ENCODE results near the gene UBTF. TPM values are rescaled to one million over a fixed set of nuclear protein-coding genes. Genes with fewer than 3 reads are reported as not detected.
A peak's percentile ranks its signal among the peaks of the same experiment; 100 is the strongest.

The UBTF gene, protein sequence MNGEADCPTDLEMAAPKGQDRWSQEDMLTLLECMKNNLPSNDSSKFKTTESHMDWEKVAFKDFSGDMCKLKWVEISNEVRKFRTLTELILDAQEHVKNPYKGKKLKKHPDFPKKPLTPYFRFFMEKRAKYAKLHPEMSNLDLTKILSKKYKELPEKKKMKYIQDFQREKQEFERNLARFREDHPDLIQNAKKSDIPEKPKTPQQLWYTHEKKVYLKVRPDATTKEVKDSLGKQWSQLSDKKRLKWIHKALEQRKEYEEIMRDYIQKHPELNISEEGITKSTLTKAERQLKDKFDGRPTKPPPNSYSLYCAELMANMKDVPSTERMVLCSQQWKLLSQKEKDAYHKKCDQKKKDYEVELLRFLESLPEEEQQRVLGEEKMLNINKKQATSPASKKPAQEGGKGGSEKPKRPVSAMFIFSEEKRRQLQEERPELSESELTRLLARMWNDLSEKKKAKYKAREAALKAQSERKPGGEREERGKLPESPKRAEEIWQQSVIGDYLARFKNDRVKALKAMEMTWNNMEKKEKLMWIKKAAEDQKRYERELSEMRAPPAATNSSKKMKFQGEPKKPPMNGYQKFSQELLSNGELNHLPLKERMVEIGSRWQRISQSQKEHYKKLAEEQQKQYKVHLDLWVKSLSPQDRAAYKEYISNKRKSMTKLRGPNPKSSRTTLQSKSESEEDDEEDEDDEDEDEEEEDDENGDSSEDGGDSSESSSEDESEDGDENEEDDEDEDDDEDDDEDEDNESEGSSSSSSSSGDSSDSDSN
- total RNA-seq, result 10 to 100 TPM; 50.1 to 65.1 (median 60.6) TPM

DNA sequence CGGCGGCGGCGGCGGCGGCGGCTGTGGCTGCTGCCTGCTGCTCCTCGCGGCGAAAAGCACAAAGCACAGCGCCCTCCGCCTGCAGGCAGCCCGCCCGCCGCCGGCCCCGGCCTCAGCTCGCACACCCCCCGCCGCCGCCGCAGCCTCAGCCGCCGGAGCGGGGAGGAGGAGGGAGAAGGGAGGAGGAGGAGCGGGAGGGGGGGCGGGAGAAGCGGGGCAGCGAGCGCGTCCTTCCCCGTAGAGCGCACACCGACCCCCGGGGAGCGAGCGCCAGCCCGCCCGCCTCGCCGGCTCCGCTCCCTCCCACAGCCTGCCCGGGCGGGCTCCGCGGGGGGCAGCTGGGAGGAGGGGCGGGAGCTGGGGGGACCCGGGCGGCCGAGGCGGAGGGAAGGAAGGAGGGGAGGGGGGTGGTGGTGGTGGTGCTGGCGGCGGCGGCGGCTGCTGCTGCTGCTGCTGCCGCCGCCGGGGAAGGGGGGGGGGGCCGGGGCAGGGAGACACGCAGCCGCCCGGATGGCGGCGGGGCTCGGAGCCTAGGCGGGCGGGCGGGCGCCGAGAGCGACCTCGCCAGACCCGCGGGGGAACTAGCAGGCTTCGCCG, at the start of gene UBTF:
Gene UBTF, minus strand, starts transcription at position 60 of the 597 bp plus-strand sequence. CDS start 1,446 bp downstream, outside the sequence.
- peak within 1 kb of the TSS; percentile 72 to 79 (median 73) for H3K4me3 ChIP-seq

DNA sequence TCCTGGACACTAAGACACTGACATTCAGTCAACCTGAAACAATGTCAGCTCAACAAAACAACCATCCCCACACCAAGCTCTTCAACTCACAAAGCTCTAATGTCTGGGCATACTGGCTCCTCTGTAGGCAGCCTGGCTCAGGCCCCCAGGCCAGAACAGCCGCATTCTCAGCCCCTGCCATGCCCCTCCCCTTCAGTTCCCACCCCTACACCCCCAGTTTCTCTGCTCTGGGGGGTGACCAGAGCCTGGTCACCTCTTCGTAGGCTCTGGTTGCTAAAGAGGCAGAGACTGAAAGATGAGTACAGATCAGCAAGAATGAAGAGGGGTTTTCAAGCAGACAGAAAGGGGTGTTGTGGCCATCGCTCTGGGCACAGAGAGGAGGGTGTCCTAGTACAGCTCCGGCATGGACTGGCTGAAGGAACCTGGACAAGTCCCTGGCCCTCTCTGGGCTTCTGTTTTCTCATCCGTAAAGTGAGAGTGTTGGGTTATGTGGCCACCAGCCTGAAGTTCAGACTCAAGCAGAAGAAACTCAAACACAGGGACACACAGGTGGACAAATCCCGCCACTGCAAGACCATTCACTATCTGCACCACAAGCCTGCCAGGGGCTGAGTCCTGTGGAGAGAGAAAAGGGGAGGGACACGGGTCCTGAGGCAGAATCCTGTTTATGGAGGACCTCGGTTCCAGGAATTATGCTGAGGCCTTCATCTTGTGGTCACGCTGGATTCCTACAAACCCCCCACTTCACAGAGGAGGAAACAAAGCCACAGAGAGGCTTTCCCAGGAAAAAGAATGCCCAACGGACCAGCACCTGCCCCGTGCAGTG, 49.4 kb upstream of the UBTF start:
- H3K4me3 ChIP-seq, result no peak overlapping the region
- TF ChIP-seq, protein P1, sequence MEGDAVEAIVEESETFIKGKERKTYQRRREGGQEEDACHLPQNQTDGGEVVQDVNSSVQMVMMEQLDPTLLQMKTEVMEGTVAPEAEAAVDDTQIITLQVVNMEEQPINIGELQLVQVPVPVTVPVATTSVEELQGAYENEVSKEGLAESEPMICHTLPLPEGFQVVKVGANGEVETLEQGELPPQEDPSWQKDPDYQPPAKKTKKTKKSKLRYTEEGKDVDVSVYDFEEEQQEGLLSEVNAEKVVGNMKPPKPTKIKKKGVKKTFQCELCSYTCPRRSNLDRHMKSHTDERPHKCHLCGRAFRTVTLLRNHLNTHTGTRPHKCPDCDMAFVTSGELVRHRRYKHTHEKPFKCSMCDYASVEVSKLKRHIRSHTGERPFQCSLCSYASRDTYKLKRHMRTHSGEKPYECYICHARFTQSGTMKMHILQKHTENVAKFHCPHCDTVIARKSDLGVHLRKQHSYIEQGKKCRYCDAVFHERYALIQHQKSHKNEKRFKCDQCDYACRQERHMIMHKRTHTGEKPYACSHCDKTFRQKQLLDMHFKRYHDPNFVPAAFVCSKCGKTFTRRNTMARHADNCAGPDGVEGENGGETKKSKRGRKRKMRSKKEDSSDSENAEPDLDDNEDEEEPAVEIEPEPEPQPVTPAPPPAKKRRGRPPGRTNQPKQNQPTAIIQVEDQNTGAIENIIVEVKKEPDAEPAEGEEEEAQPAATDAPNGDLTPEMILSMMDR (IDR thresholded peaks at IDR 0.05), result no peak
- no peak for TF ChIP-seq POLR2A (IDR thresholded peaks at IDR 0.05)
- no peak for TF ChIP-seq POLR2AphosphoS5 (IDR thresholded peaks at IDR 0.05)
- no peaks in the 10 kb centered on the region for H3K9me3 ChIP-seq
- H3K4me1 ChIP-seq, result no peaks in the 10 kb centered on the region
- H3K27ac ChIP-seq, result no peak overlapping the region
- no peaks in the 10 kb centered on the region for H3K27me3 ChIP-seq
- intact Hi-C loops (cut with DNase I; ENCODE audit: low total_unique reads), result no loop called here
- DNase-seq (ENCODE audit: low spot score in 2 of 2), result no peak
- H3K36me3 ChIP-seq, result no peaks in the 10 kb centered on the region

More for the DNA sequence above, at the start of gene UBTF:
- no peaks in the 10 kb centered on the region for H3K27me3 ChIP-seq
- H3K4me1 ChIP-seq, result peaks cover 0 to 21% of the 10 kb centered on the region in 2 donors
- TF ChIP-seq POLR2AphosphoS5 (IDR thresholded peaks at IDR 0.05), result no peak
- TF ChIP-seq POLR2A (IDR thresholded peaks at IDR 0.05), result no peak
- TF ChIP-seq, protein P1 (IDR thresholded peaks at IDR 0.05), result no peak
- H3K27ac ChIP-seq, result peak within 1 kb of the TSS; percentile 97 to 98
- no peaks in the 10 kb centered on the region for H3K36me3 ChIP-seq
- peak; percentile 43 to 56 for DNase-seq (ENCODE audit: low spot score in 2 of 2)
- intact Hi-C loops (cut with DNase I; ENCODE audit: low total_unique reads), result loop anchor here (5.0 kb wide), 1 partner anchor 1997 kb away; no protein-coding TSS in a partner anchor
- no peaks in the 10 kb centered on the region for H3K9me3 ChIP-seq

DNA sequence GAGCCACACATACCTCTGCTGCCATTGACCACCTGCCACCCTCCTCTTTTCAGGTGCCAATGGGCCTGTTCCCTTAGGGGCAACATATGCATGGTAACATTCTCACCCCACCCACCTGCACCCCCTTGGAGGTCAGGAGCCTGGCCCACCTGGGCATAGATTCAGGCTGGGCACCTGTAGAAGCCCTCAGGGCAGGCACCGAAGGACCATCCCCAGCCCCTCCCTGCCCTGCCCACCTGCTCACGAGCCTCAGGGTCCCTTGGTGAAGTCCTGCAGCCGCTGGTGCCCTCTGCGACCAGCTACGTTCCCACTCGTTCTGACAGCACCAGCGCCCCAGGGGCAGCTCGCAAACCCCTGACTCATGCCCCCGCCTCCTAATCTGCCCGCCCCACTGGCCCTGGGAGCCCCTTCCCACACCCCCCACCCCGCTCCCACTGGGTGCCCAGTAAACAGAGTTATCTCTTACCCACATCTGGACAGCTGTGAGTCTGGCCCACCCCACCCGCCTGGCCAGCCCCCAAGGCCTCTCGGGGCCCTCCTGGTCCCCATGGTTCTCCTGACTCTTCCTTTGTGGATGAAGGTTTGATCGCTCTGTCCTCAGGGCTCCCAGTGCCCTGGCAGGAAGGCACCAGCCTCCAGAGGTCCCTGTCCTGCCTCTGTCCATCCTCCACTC, 48.5 kb upstream of the UBTF start, which contains the start of gene SLC4A1:
Gene SLC4A1, minus strand, starts transcription at position 318 of the 673 bp plus-strand sequence. CDS start 5,269 bp downstream, outside the sequence.
- DNase-seq (ENCODE audit: low spot score in 2 of 2), result no peak
- Histone ChIP-seq H3K4me3 (no peak within 1 kb of the TSS), H3K36me3 (no peaks in the 10 kb centered on the region), H3K27me3 (no peaks in the 10 kb centered on the region), H3K27ac (no peak within 1 kb of the TSS), H3K9me3 (no peaks in the 10 kb centered on the region), H3K4me1 (no peaks in the 10 kb centered on the region)
- intact Hi-C loops (cut with DNase I; ENCODE audit: low total_unique reads), result no loop called here
- no peak for TF ChIP-seq POLR2AphosphoS5 (IDR thresholded peaks at IDR 0.05)
- TF ChIP-seq, protein P1 (IDR thresholded peaks at IDR 0.05), result no peak
- TF ChIP-seq POLR2A (IDR thresholded peaks at IDR 0.05), result no peak

DNA sequence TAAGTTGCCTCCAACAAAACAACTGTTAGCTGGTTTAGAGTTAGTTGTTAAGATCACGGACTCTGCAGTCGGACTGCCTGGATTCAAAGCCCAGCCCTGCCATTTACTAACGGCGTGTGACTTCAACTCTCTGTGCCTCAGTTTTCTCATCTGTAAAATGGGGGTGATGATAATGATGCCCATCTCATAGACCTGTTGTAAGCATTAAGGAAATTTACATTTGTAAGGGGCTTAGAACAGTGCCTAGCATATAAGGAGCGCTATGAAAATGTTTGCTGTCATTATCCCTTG, 47.6 kb upstream of the UBTF start:
- Histone ChIP-seq H3K27ac (no peak overlapping the region), H3K4me1 (no peaks in the 10 kb centered on the region), H3K4me3 (no peak overlapping the region), H3K9me3 (no peaks in the 10 kb centered on the region), H3K36me3 (no peaks in the 10 kb centered on the region), H3K27me3 (no peaks in the 10 kb centered on the region)
- TF ChIP-seq POLR2A (IDR thresholded peaks at IDR 0.05) (no peak), POLR2AphosphoS5 (IDR thresholded peaks at IDR 0.05) (no peak)
- TF ChIP-seq, protein P1 (IDR thresholded peaks at IDR 0.05), result no peak
- DNase-seq (ENCODE audit: low spot score in 2 of 2), result no peak
- intact Hi-C loops (cut with DNase I; ENCODE audit: low total_unique reads), result no loop called here

All from breast epithelium (tissue), 4 donors.